ENCODE measurements around the gene PRMT6. TPM values are rescaled to one million over a fixed set of nuclear protein-coding genes. Genes with fewer than 3 reads are reported as not detected.
"Not testable (repeated sequence)": the region's sequence is repeated elsewhere in the genome, so short reads cannot be mapped to it uniquely, and the experiment has no call there.

Gene PRMT6
- 23.8 and 24.5 TPM in 2 replicates for total RNA-seq (2014; rRNA removed; shearing (Covaris generic))

DNA sequence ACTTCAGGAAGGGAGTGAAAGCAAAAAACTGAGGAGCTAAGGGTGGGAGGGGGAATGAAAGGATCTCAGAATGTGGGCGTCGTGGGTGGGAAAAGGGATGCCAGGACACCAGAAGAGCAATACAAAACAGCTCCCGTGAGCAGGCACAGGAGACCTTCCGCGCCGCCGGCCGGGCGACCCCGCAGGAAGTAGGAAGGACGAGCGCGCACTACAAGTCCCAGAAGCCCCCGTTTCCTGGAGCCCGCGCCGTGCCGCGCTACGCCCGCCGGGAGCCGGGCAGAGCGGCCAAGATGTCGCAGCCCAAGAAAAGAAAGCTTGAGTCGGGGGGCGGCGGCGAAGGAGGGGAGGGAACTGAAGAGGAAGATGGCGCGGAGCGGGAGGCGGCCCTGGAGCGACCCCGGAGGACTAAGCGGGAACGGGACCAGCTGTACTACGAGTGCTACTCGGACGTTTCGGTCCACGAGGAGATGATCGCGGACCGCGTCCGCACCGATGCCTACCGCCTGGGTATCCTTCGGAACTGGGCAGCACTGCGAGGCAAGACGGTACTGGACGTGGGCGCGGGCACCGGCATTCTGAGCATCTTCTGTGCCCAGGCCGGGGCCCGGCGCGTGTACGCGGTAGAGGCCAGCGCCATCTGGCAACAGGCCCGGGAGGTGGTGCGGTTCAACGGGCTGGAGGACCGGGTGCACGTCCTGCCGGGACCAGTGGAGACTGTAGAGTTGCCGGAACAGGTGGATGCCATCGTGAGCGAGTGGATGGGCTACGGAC lies at the start of gene PRMT6:
Gene PRMT6, plus strand, starts transcription at position 249 of the 771 bp plus-strand sequence. Its CDS starts 42 bp downstream, at position 291.
- DNase-seq (ENCODE audit: low spot score): peak; percentile 60

- DNase-seq (ENCODE audit: low spot score): no peak
Measured at GRCh38 chr1:107009281-107009680, 47.2 kb upstream of the PRMT6 start.

DNA sequence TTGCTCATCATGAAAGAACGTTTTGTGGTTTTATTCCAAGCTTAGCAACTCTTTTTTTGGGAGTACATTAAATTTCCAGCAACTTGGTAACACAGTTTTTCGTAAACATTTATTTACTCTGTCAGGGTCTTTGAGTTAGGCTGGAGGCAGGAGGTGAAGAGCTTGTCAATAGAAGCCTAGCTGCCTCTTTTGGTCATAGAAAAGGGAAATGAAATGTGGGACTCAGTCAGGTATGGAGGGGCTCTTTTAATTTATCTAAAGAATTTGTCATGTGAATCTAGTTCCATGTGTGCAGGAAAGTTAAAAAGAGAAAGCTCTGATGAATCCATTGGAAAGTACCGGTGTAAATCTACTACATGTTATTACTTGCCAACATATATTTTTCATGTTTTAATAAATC lies 45.9 kb upstream of the PRMT6 start:
- DNase-seq (ENCODE audit: low spot score): no peak

GRCh38 chr1:107016376-107016978 lies 40.0 kb upstream of the PRMT6 start:
- no peak for DNase-seq (ENCODE audit: low spot score)

DNA sequence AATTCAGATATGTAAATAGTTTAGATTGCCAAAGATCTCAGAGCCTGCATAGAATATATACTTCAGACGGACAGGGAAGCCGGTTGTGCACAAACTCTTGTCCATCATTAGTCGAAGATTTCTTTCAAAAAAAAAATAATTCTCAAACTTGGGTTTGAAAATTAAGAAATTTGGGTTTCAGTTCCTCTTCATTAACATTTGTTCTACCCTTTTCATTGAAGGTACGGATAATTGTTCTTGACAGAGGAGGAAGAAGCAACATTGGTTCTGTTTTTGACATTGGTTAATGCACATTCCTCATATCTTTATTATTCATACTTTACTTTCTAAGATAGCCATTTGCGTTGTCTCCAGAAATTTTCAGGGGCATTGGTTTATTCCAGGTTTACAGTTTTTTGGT lies 38.0 kb upstream of the PRMT6 start:
- DNase-seq (ENCODE audit: low spot score): no peak

DNA sequence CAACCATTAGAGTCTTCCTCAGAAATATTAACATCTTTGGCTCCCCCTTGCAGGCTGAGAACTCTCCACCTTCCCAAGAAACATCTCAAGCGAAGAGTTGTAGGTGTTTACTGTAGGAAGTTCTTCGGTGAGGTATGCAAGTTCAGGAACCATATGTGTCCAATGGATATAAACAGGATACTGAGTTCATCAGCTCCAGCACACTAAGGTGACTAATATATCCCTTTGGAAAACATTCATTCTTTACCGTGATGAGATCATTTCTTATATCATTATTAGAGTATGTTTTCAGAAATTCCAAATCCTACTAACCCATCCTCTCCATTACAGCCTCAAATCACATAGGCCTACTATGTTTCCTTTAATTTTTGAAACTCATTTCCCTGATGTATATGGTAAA lies 37.3 kb upstream of the PRMT6 start:
- DNase-seq (ENCODE audit: low spot score): no peak

- not testable (repeated sequence) for DNase-seq (ENCODE audit: low spot score)
Measured at GRCh38 chr1:107038874-107039273, 17.6 kb upstream of the PRMT6 start.

- DNase-seq (ENCODE audit: low spot score): not testable (repeated sequence)
Measured at GRCh38 chr1:107044310-107045220, 11.9 kb upstream of the PRMT6 start.

- no peak for DNase-seq (ENCODE audit: low spot score)
Measured at GRCh38 chr1:107047602-107048001, 8.9 kb upstream of the PRMT6 start.

GRCh38 chr1:107048241-107048640 lies 8.2 kb upstream of the PRMT6 start:
- no peak for DNase-seq (ENCODE audit: low spot score)

DNA sequence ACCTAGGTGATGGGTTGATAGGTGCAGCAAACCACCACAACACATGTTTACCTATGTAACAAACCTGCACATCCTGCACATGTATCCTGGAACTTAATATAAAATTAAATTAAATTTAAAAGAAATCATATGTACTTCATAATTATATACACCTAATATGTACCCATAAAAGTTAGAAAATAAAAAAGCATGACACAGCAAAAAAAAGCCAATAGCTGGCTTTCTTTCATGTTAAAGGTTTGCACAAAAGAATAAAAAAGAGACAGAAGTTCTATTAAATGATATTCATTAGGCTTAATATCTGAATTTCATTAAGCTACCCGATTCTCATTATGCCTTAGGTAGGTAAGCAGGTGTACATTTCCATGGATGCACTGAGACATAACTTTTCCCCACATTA lies 5.2 kb upstream of the PRMT6 start:
- no peak for DNase-seq (ENCODE audit: low spot score)

DNA sequence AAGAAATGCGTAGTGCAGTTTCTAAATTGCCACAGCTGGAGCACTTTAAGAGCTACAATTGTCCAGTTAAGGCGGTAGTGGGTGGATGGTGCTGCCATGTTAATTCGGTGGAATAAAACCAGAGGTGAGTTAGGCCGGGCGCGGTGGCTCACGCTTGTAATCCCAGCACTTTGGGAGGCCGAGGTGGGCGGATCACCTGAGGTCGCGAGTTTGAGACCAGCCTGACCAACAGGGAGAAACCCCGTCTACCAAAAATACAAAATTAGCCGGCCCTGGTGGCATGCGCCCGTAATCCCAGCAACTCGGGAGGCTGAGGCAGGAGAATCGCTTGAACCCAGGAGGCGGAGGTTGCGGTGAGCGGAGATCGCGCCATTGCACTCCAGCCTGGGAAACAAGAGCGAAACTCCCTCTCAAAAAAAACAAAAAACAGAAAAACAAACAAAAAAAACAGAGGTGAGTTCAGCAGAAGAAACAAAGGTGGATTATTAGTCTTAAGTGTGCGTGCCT lies 502 bp upstream of the PRMT6 start:
- not testable (repeated sequence) for DNase-seq (ENCODE audit: low spot score)

GRCh38 chr1:107057197-107058133 lies 991 bp downstream of the PRMT6 start:
- peak; percentile 59 for DNase-seq (ENCODE audit: low spot score)

DNA sequence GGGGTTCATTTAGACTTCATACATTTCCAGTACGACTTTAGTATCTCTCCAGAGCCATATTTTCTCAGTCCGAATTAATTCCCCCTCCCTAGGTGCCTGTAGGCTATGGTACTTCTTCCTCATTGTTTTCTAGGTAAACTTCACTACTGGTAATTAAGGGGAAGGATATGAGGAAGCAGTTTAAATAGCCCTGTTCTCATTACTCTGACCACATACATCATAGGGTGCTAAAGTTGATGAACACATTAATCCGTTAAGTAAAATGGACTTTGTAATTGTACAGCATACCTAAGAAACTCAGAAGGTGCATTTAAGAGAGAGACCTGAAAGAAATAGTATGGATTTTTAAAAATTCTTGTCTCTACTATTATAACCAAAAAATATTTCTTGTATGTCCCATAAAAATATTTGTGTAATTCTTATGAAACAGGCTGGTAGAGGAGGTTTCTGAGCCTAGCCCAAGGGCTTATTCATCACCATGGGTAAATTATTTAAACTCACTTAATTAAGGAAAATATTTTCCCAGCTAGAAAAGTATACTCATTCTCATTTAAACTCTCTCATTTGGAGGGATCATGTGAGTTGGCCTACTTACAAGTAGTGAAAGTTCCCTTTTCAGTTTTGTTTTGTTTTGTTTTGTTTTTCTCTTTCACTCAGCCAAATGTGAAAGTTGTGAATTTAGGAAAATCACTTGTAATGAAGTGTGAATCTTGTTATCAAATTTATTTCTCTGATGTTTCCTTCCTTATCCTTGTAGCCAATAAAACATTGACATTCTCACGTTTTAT lies 2.0 kb downstream of the PRMT6 start:
- DNase-seq (ENCODE audit: low spot score): no peak

DNA sequence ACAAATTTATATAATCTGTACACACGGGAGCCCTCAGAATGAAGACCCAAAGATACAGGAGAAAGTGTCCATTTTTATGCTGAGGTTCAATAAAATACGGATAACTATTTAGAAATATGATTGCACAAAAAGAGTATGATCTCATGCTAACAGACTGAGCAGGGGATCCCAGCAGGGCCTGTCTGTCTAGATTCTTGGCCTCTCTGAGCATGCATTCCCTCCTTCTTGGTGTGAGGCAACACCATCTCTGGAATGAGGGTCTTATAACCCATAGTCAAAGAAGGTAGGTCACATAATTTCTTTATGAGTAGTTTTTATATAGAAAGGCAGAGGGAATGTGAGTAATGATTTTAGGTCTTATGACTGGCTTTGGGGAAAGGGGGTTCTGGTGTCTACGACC lies 5.4 kb downstream of the PRMT6 start:
- no peak for DNase-seq (ENCODE audit: low spot score)

- no peak for DNase-seq (ENCODE audit: low spot score)
Measured at GRCh38 chr1:107073493-107073892, 17.0 kb downstream of the PRMT6 start.

GRCh38 chr1:107076841-107077240 lies 20.4 kb downstream of the PRMT6 start:
- DNase-seq (ENCODE audit: low spot score): peak; percentile 22

- no peak for DNase-seq (ENCODE audit: low spot score)
Measured at GRCh38 chr1:107079249-107079648, 22.8 kb downstream of the PRMT6 start.

- DNase-seq (ENCODE audit: low spot score): no peak
Measured at GRCh38 chr1:107081102-107081501, 24.6 kb downstream of the PRMT6 start.

- no peak for DNase-seq (ENCODE audit: low spot score)
Measured at GRCh38 chr1:107091418-107091817, 34.9 kb downstream of the PRMT6 start.
